ENCODE measurements around the gene TNS1. TPM values are rescaled to one million over a fixed set of nuclear protein-coding genes. Genes with fewer than 3 reads are reported as not detected.

Gene TNS1
- total RNA-seq, 4 donors from 2014 or later, result 23.1 to 156 (median 81.1) TPM

- Histone ChIP-seq H3K27me3 (no peaks in the 10 kb centered on the region), H3K36me3 (no peaks in the 10 kb centered on the region), H3K9me3 (no peaks in the 10 kb centered on the region), H3K4me3 (no peak overlapping the region), H3K27ac (no peak overlapping the region), H3K4me1 (peaks cover 0 to 13% (median 0%) of the 10 kb centered on the region in 4 donors)
- peak in 1 of 3 donors; percentile 12 for DNase-seq
- no peak for TF ChIP-seq CTCF (IDR thresholded peaks at IDR 0.05)
- TF ChIP-seq POLR2A (IDR thresholded peaks at IDR 0.05), result no peak
Measured at GRCh38 chr2:217989221-217989948, 13.4 kb downstream of the TNS1 start.

GRCh38 chr2:217988840-217989204 is 14.0 kb downstream of the TNS1 start:
- no peak for TF ChIP-seq POLR2A (IDR thresholded peaks at IDR 0.05)
- TF ChIP-seq CTCF (IDR thresholded peaks at IDR 0.05), result peak in 2 of 6 experiments; percentile 6
- Histone ChIP-seq H3K27ac (no peak overlapping the region), H3K4me3 (no peak overlapping the region), H3K9me3 (no peaks in the 10 kb centered on the region), H3K4me1 (peaks cover 0 to 8% (median 0%) of the 10 kb centered on the region in 4 donors), H3K36me3 (no peaks in the 10 kb centered on the region), H3K27me3 (no peaks in the 10 kb centered on the region)
- peak in 1 of 3 donors; percentile 41 for DNase-seq

- Histone ChIP-seq H3K4me1 (peaks cover 0 to 8% (median 0%) of the 10 kb centered on the region in 4 donors), H3K4me3 (no peak overlapping the region), H3K36me3 (no peaks in the 10 kb centered on the region), H3K9me3 (no peaks in the 10 kb centered on the region), H3K27ac (peak overlapping the region in 1 of 4 donors; percentile 21), H3K27me3 (no peaks in the 10 kb centered on the region)
- DNase-seq, result peak; percentile 59 to 89 (median 71)
- peak; percentile 38 to 77 (median 70) for TF ChIP-seq CTCF (IDR thresholded peaks at IDR 0.05)
- TF ChIP-seq POLR2A (IDR thresholded peaks at IDR 0.05), result no peak
Measured at GRCh38 chr2:217988014-217988839, 14.6 kb downstream of the TNS1 start.

GRCh38 chr2:217987391-217987790 is 15.4 kb downstream of the TNS1 start:
- Histone ChIP-seq H3K4me1 (peaks cover 0 to 8% (median 0%) of the 10 kb centered on the region in 4 donors), H3K36me3 (no peaks in the 10 kb centered on the region), H3K27ac (no peak overlapping the region), H3K9me3 (no peaks in the 10 kb centered on the region), H3K27me3 (no peaks in the 10 kb centered on the region), H3K4me3 (no peak overlapping the region)
- no peak for DNase-seq
- TF ChIP-seq POLR2A (IDR thresholded peaks at IDR 0.05), result no peak

- H3K36me3 ChIP-seq, result no peaks in the 10 kb centered on the region
- H3K27me3 ChIP-seq, result no peaks in the 10 kb centered on the region
- H3K4me1 ChIP-seq, result peaks cover 0 to 8% (median 0%) of the 10 kb centered on the region in 4 donors
- no peak overlapping the region for H3K4me3 ChIP-seq
- TF ChIP-seq CTCF (IDR thresholded peaks at IDR 0.05), result no peak
- no peak for TF ChIP-seq POLR2A (IDR thresholded peaks at IDR 0.05)
- peak in 1 of 3 donors; percentile 35 for DNase-seq
- no peak overlapping the region for H3K27ac ChIP-seq
- H3K9me3 ChIP-seq, result no peaks in the 10 kb centered on the region
Measured at GRCh38 chr2:217986256-217986961, 16.4 kb downstream of the TNS1 start.

All from Peyer's patch (tissue), 4 donors.